ENCODE results near the gene ZMYND8.

DNA sequence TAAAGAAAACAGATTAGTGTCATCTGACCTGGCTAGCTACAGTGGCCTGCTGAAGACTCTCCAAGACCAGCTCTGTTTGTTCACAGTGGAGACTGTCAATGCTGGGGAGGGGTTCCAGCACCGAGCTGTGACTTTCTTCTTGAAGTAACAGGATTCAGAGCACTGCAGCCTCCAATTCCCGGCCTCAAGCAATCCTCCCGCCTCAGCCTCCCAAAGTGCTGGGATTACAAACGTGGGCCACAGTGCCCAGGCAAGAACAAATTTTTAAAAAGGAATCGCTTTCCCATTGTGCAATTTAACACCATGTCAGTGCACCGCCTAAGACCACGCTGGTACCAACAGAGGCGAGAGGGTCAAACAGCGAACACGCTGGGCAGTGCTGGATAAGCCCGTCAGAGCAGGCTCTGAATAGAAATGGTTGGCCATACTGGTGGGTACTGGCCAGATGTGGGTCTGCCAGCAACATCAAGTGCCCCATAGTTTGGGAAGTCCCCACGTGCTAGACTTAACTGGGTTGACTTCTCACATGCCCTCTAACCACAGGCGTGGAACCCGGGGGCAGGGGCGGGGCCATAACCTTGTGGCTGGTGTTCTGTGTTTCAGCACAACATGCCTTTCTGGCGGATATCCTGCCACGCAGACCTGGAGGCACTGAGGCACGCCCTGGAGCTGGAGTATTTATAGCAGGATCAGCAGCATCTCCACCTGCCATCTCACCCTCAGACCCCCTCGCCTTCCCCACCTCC, 168.9 kb downstream of the ZMYND8 start:
- no peak for TF ChIP-seq POLR2A (IDR thresholded peaks at IDR 0.05)
- no peak for TF ChIP-seq CTCF (IDR thresholded peaks at IDR 0.05)
